ENCODE data around the gene C16orf92.
A peak's percentile ranks its signal among the peaks of the same experiment; 100 is the strongest.

The C16orf92 gene

DNA sequence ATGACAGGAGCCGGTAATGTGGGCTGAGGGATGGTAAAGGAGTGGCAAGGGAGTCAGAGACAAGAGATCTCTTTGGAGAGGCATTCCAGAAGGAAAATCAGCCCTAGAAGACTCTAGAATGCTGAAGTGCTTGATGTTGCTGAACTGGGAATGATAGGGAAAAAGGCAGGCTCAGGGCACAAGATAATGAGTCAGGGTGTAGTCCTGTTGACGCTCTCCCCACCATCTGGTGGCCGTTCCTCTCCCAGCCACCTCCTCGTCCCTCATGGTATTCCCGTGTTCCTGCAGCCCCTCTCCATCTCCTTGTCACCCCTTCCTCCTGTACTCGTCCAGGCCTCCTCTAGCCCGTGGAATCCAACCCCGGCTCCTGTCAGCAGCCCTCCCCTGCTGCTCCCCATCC lies 31.5 kb downstream of the C16orf92 start:
- no peak for TF ChIP-seq CTCF (IDR thresholded peaks at IDR 0.05; ENCODE audit: borderline replicate concordance, insufficient read depth, low read depth, low read length)
- no peak overlapping the region for H3K4me3 ChIP-seq (ENCODE audit: low read depth, low read length)

- H3K4me3 ChIP-seq (ENCODE audit: low read depth, low read length) = no peak overlapping the region
- TF ChIP-seq CTCF (IDR thresholded peaks at IDR 0.05; ENCODE audit: borderline replicate concordance, insufficient read depth, low read depth, low read length) = peak; percentile 84
These were observed 32.1 kb downstream of the C16orf92 start for GRCh38 chr16:30054959-30055553.

- no peak for TF ChIP-seq CTCF (IDR thresholded peaks at IDR 0.05; ENCODE audit: borderline replicate concordance, insufficient read depth, low read depth, low read length)
- H3K4me3 ChIP-seq (ENCODE audit: low read depth, low read length) = no peak overlapping the region
These were observed 37.3 kb downstream of the C16orf92 start for GRCh38 chr16:30060346-30060745.

GRCh38 chr16:30060836-30061554 lies 38.0 kb downstream of the C16orf92 start:
- H3K4me3 ChIP-seq (ENCODE audit: low read depth, low read length) = no peak overlapping the region
- TF ChIP-seq CTCF (IDR thresholded peaks at IDR 0.05; ENCODE audit: borderline replicate concordance, insufficient read depth, low read depth, low read length) = no peak

DNA sequence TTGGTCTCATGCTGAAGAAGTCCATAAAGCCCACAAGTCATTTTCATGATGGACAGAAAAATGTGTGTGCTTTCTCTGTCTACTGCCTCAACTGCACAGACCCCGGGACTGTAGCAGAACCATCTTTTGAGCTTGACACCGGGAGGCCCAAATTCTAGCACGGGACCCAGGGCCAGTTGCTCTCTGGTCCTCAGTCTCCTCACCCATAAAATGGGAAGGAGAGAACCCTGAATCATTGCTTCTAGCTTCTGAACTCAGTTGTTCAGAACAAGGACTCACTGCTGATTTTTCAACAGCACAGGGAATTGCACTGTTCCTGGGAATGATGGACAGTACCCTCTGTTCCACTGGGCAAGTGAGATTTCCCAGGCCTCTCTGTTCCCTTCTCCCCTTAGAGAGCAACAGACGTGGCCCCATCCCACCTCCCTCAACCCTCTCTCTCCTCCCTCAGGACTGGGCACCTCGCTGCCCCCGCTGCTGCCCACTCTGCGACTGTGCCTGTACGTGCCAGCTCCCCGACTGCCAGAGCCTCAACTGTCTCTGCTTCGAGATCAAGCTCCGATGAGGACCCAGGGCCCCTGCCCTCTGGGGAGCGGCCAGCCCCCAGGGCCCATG lies 40.4 kb downstream of the C16orf92 start:
- no peak for TF ChIP-seq CTCF (IDR thresholded peaks at IDR 0.05; ENCODE audit: borderline replicate concordance, insufficient read depth, low read depth, low read length)
- H3K4me3 ChIP-seq (ENCODE audit: low read depth, low read length) = peak overlapping the region; percentile 78

DNA sequence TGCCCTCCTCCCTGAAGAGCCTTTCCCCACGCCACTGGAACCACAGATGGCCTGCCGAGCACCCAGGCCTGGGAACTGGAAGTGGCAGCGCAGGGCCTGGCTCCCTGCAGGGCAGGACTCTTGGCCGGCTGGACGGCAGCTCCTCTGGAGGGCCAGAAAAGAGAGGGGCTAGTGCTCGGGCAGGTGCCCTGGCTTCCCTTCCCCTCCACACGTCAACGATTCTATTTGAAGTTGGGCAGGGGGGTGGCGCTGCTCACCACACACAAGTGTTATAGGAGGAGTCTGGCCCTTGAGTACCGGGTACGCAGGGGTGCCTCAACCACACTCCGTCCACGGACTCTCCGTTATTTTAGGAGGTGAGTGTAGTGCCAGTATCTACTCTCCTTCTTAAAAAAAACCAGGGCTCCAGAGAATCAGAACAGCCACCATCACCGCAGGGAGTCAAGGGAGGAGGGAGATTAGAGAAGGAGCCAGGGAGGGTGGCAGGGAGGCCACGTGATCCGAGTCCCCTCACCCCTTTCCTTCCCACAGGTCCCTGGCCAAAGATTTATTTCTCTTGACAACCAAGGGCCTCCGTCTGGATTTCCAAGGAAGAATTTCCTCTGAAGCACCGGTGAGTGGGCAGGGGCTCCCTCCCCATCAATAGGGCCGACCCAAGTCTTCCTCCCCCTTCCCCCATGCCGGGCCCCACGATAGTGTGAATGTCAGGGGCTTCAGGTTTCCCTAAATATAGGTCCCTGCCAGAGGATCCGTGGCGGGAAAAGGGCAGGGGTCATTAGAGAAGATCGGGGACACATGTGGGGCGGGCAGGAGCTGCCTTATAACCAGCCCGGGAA lies 41.1 kb downstream of the C16orf92 start:
- peak; percentile 30; the same call in 1 of the 2 replicates for TF ChIP-seq CTCF (IDR thresholded peaks at IDR 0.05; ENCODE audit: borderline replicate concordance, insufficient read depth, low read depth, low read length)
- H3K4me3 ChIP-seq (ENCODE audit: low read depth, low read length) = peak overlapping the region; percentile 78
